GM21360 (cell line): ENCODE data around the gene TMEM270.

Experiments
- ATAC-seq: cut with Tn5 transposase; IDR thresholded peaks from one replicate; pipeline ENCODE4 v1.9.1; 2021; ENCODE audit warnings: mild to moderate bottlenecking, moderate library complexity; ENCODE audit not compliant: unreplicated experiment

The TMEM270 gene

GRCh38 chr7:73885433-73885974 lies 24.5 kb downstream of the TMEM270 start:
- no peak for ATAC-seq

GRCh38 chr7:73885975-73886798 lies 25.2 kb downstream of the TMEM270 start:
- no peak for ATAC-seq

- no peak for ATAC-seq
Measured at GRCh38 chr7:73887762-73888161, 26.8 kb downstream of the TMEM270 start.

GRCh38 chr7:73888959-73889358 lies 28.0 kb downstream of the TMEM270 start:
- no peak for ATAC-seq

GRCh38 chr7:73890555-73891147 lies 29.7 kb downstream of the TMEM270 start:
- no peak for ATAC-seq

- ATAC-seq = no peak
Measured at GRCh38 chr7:73891178-73891885, 30.4 kb downstream of the TMEM270 start.

- no peak for ATAC-seq
Measured at GRCh38 chr7:73892003-73892999, 31.3 kb downstream of the TMEM270 start.

GRCh38 chr7:73893342-73894101 lies 32.6 kb downstream of the TMEM270 start:
- ATAC-seq = no peak

GRCh38 chr7:73894166-73894565 lies 33.2 kb downstream of the TMEM270 start:
- no peak for ATAC-seq

- no peak for ATAC-seq
Measured at GRCh38 chr7:73894733-73895551, 34.0 kb downstream of the TMEM270 start.

GRCh38 chr7:73895626-73896025 lies 34.7 kb downstream of the TMEM270 start:
- no peak for ATAC-seq

- no peak for ATAC-seq
Measured at GRCh38 chr7:73896454-73896853, 35.5 kb downstream of the TMEM270 start.

GRCh38 chr7:73899731-73900142 lies 38.8 kb downstream of the TMEM270 start:
- ATAC-seq = no peak

- ATAC-seq = no peak
Measured at GRCh38 chr7:73900286-73900685, 39.3 kb downstream of the TMEM270 start.

- ATAC-seq = no peak
Measured at GRCh38 chr7:73901231-73901822, 40.4 kb downstream of the TMEM270 start.

GRCh38 chr7:73901823-73902597 lies 41.1 kb downstream of the TMEM270 start:
- ATAC-seq = no peak

GRCh38 chr7:73903321-73904218 lies 42.6 kb downstream of the TMEM270 start:
- ATAC-seq = no peak
